ENCODE results near the gene MAG.

DNA sequence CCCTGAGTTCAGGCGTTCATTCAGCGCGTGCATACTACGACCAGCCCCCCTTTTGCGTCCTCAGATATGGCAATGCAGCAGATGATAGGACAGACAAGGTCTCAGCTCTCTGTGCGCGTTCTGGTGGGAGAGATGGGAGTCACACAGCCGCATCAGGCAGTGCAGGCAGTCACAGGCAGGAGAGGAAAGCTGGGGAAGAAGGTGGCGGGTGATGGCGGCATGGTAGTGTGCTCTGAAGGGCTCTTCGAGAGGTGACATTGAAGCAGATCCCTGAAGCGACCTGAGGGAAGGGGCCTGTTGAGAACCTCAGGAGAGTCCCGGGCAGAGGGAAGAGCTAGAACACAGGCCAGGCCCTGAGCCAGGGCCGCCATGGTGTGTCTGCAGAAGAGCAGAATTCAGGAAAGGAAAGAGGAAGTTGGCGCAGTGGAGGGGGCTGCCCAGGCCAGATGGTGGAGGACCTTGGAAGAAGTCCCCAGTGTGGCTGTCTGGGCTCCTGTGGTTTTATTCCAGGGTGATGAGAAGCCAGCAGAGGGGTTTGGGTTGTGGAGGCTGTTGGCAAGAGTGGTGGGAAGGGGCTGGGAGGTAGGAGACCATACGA lies 19.7 kb upstream of the MAG start:
- TF ChIP-seq, protein P1, sequence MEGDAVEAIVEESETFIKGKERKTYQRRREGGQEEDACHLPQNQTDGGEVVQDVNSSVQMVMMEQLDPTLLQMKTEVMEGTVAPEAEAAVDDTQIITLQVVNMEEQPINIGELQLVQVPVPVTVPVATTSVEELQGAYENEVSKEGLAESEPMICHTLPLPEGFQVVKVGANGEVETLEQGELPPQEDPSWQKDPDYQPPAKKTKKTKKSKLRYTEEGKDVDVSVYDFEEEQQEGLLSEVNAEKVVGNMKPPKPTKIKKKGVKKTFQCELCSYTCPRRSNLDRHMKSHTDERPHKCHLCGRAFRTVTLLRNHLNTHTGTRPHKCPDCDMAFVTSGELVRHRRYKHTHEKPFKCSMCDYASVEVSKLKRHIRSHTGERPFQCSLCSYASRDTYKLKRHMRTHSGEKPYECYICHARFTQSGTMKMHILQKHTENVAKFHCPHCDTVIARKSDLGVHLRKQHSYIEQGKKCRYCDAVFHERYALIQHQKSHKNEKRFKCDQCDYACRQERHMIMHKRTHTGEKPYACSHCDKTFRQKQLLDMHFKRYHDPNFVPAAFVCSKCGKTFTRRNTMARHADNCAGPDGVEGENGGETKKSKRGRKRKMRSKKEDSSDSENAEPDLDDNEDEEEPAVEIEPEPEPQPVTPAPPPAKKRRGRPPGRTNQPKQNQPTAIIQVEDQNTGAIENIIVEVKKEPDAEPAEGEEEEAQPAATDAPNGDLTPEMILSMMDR (conservative IDR thresholded peaks at IDR 0.05 in 1 of 2, IDR thresholded peaks at IDR 0.05 in 1 of 2; ENCODE audit: low read depth in 1 of 2, low read length in 2 of 2) = no peak
- no peak for TF ChIP-seq EZH2 (IDR thresholded peaks at IDR 0.05; ENCODE audit: low read length, missing control alignments)

All from fibroblast of lung (primary cell).